Memory B cell (primary cell): Measurements from ENCODE around the gene SLC6A6.
A peak's percentile ranks its signal among the peaks of the same experiment; 100 is the strongest.

ENCODE experiments used
- ATAC-seq: fragments of 150-1000 bp; cut with Tn5 transposase; 2 replicates; pipeline ENCODE4 v1.10.0; 2021; ENCODE audit warnings: low read depth, mild to moderate bottlenecking, moderate library complexity
- DNase-seq, 2 donors: peaks; one replicate each; pipeline ENCODE4 v3.0.0; 2022; ENCODE audit warnings: low spot score in 2 of 2
- H3K27ac Mint-ChIP-seq: one replicate; pipeline ENCODE4 v1.8.0; 2022; ENCODE audit warnings: mild to moderate bottlenecking, moderate library complexity, mixed read lengths
- H3K27me3 Mint-ChIP-seq: one replicate; pipeline ENCODE4 v1.8.0; 2022; ENCODE audit warnings: mixed read lengths
- H3K36me3 Mint-ChIP-seq: one replicate; pipeline ENCODE4 v1.8.0; 2022; ENCODE audit warnings: mild to moderate bottlenecking, mixed read lengths
- H3K4me1 Mint-ChIP-seq: one replicate; pipeline ENCODE4 v1.8.0; 2022; ENCODE audit warnings: mixed read lengths
- H3K4me3 Mint-ChIP-seq: one replicate; pipeline ENCODE4 v1.8.0; 2022; ENCODE audit warnings: mild to moderate bottlenecking, moderate library complexity, mixed read lengths
- H3K9me3 Mint-ChIP-seq: one replicate; pipeline ENCODE4 v1.8.0; 2022; ENCODE audit warnings: mixed read lengths

SLC6A6 gene

DNA sequence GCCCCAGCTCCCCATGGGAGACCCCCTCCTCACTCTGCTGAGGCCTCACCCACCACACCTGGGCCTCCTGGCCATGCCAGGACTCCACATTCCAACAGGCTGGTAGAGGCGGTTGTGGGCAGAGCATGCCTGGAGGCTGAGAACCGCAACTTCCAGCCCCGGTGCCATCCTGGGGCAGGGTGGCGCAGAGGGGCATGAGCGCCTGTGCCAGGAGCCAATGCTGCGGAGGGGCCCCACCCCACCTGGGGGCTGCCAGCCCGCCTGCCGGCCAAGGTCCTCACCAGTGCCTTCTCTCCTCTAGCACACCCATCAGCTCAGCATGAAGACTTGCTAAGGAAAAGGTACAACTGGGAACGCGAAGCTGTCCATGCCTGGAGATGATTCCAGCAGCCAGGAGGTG, 34.3 kb upstream of the SLC6A6 start:
- no peak for ATAC-seq
- Mint-ChIP-seq H3K27me3 (peaks cover 19% of the 10 kb centered on the region), H3K4me1 (peaks cover 6% of the 10 kb centered on the region), H3K4me3 (no peak overlapping the region), H3K27ac (no peak overlapping the region), H3K36me3 (no peaks in the 10 kb centered on the region), H3K9me3 (no peaks in the 10 kb centered on the region)
- no peak for DNase-seq

DNA sequence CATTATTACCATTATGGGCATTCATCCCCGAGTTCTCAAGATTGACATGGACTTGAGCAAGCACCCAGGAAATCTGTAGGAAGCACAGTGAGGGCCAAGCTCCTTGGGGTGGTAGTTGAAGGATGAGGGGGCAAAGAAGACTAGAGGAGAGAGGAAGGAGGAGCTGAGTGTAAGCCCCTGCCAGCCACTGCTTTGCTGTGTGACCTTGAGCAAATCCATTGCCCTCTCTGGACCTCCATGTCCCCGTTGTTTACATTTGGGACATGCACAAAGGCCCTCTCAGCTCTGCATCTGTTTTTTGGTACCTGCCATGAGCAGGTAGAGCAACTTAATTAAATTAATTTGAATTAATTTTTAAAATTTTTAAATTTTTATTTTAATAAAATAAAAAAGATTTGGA, 33.5 kb upstream of the SLC6A6 start:
- H3K4me3 Mint-ChIP-seq, result no peak overlapping the region
- ATAC-seq (no peak), DNase-seq (no peak)
- no peaks in the 10 kb centered on the region for H3K9me3 Mint-ChIP-seq
- no peaks in the 10 kb centered on the region for H3K36me3 Mint-ChIP-seq
- H3K4me1 Mint-ChIP-seq, result peaks cover 6% of the 10 kb centered on the region
- H3K27me3 Mint-ChIP-seq, result peaks cover 19% of the 10 kb centered on the region
- no peak overlapping the region for H3K27ac Mint-ChIP-seq

DNA sequence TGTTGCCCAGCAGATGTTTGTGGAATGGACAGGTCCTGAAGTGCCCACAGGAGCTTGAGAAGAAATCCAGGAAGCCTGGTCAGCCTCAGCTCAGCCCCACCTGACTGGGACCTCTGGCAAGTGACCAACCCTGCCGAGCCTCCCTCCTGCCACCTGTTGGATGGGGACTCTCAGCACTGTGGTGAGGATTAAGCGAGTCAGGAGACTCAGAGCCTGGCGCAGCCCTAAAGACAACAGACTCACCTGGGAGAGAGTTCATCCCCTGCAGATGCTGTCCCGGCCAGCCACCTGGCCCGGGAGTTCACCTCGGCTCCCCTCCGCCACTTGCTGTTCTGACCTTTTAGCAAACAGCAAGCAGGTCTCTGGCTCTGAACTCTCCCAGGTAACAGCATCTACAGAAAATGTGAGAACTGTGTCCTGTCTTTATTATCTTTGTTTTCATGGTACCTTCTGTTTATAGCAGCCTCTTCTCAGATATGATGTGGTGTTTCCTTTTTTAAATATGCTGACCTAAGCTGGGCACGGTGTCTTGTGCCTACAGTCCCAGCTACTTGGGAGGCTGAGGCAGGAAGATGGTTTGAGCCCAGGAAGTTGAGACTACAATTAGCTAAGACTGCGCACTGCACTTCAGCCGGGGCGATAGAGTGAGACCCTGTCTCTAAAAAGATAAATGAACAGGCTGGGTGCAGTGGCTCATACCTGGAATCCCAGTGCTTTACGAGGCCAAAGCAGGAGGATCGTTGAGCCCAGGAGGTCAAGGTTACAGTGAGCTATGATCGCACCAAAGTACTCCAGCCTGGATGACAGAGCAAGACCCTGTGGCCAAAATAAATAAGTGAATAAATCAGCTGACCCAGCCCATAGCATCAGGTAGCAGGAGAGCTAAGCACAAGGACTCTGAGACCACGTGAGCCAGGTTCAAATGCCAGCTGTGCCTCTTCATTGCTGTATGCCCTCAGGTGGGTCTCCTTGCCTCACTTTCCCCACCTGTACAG, 32.4 kb upstream of the SLC6A6 start:
- Mint-ChIP-seq H3K4me3 (no peak overlapping the region), H3K27ac (no peak overlapping the region), H3K4me1 (peaks cover 6% of the 10 kb centered on the region), H3K36me3 (no peaks in the 10 kb centered on the region), H3K27me3 (peaks cover 20% of the 10 kb centered on the region), H3K9me3 (no peaks in the 10 kb centered on the region)
- no peak for DNase-seq
- ATAC-seq, result no peak

DNA sequence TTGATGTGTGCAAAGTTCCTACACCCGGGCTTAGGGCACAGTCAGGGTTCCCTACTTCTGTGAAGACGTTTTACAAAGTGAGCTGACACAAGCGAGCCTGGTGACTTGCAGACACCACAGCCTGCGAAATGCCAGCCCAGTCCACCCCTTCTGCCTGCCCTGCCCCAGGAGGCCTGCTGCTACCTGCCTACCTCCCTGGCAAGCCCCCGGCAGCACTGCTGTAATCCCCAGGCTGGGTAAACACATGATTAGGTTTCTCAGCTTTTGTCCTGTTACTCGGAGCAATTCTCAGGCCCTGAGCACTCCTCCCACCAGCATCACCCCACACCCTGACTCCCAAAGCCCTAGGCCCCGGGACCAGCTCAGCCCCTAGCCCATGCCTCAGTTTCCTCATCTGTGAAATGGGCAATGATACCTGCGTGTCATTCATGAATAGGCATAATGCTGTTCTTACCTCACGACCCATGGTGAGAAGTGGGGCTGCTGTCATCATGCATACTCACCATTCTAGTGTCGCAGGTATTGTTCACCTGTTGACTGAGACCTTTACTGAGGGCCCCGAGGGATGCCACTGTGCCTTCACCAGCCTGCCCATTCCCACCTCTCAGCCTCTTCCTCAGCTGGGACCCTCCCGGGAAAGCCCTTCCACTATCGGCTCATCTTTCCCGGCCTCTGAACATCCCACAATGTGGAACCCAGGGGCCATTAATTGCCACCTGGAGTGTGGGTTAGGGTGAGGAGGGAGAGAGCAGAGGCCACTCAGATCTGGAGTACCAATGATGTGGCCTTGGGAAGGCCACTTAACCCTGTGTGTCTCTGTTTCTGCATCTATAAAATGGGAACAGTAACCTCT, 31.5 kb upstream of the SLC6A6 start:
- peaks cover 6% of the 10 kb centered on the region for H3K4me1 Mint-ChIP-seq
- no peaks in the 10 kb centered on the region for H3K36me3 Mint-ChIP-seq
- no peak for DNase-seq

GRCh38 chr3:14371573-14372474, 30.6 kb upstream of the SLC6A6 start:
- H3K36me3 Mint-ChIP-seq, result no peaks in the 10 kb centered on the region
- no peaks in the 10 kb centered on the region for H3K9me3 Mint-ChIP-seq
- no peak overlapping the region for H3K27ac Mint-ChIP-seq
- ATAC-seq (no peak), DNase-seq (no peak)
- no peak overlapping the region for H3K4me3 Mint-ChIP-seq
- H3K4me1 Mint-ChIP-seq, result peaks cover 6% of the 10 kb centered on the region
- peaks cover 15% of the 10 kb centered on the region for H3K27me3 Mint-ChIP-seq

More for the DNA sequence above, 31.5 kb upstream of the SLC6A6 start:
- no peaks in the 10 kb centered on the region for H3K9me3 Mint-ChIP-seq
- H3K4me3 Mint-ChIP-seq, result no peak overlapping the region
- no peak for ATAC-seq
- peaks cover 17% of the 10 kb centered on the region for H3K27me3 Mint-ChIP-seq
- H3K27ac Mint-ChIP-seq, result no peak overlapping the region

GRCh38 chr3:14372587-14372986, 29.8 kb upstream of the SLC6A6 start:
- H3K27me3 Mint-ChIP-seq, result peaks cover 13% of the 10 kb centered on the region
- peaks cover 11% of the 10 kb centered on the region for H3K4me1 Mint-ChIP-seq
- no peaks in the 10 kb centered on the region for H3K36me3 Mint-ChIP-seq
- H3K27ac Mint-ChIP-seq, result no peak overlapping the region
- H3K9me3 Mint-ChIP-seq, result no peaks in the 10 kb centered on the region
- ATAC-seq (no peak), DNase-seq (no peak)
- no peak overlapping the region for H3K4me3 Mint-ChIP-seq

DNA sequence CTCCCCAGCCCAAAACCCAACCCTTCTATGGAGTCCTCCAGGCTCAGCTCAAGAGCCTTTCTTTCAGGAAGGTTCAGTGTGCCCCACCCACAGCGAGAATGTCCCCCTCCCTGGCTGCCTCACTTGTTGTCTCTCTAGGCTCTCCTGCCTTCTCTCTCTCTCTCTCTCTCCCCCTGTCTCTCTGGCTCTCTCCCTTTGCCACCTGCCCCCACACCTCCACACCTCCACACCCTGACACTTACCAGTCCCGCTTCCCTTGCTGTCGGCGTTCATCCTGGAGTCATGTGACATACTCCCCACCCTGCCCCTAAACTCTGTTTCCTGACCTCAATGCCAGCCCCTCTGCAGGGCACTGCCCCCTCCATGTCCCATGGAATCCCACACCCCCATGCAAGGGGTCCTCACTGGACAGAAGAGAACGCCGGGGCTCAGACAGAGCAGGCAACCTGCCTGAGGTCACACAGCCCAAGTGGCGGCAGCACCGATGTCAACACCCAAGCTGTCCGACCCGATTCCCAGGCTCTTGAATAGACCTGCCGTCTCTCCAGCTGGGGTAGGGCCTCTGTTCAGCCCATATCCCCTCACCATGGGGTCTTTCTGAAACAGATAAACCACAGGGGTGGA, 28.5 kb upstream of the SLC6A6 start:
- Mint-ChIP-seq H3K27ac (no peak overlapping the region), H3K4me3 (no peak overlapping the region), H3K9me3 (no peaks in the 10 kb centered on the region), H3K4me1 (peaks cover 16% of the 10 kb centered on the region), H3K36me3 (no peaks in the 10 kb centered on the region), H3K27me3 (peaks cover 13% of the 10 kb centered on the region)
- DNase-seq (no peak), ATAC-seq (no peak)

DNA sequence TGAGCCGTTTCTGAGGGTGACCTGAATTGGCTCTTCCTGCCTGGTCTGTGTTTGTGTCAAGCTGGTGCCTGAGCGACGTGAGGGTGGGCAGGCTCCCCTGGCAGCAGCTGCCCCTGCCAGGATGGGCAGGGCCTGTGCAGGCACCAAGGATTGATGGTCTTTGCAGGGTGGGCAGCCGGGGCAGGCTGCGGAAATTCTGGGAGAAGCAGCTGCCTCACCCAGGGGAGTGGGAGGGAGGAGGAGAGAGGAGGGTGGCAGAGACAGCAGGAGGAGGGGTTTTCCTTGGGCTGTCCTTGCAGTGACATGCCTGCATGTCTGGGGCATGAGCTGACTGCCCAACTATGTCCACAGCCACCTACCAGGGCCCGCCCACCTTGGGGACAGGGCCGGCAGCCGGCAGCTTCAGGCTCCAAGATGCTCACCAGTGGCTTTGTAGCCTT, 27.9 kb upstream of the SLC6A6 start:
- H3K4me1 Mint-ChIP-seq, result peaks cover 16% of the 10 kb centered on the region
- peaks cover 13% of the 10 kb centered on the region for H3K27me3 Mint-ChIP-seq

DNA sequence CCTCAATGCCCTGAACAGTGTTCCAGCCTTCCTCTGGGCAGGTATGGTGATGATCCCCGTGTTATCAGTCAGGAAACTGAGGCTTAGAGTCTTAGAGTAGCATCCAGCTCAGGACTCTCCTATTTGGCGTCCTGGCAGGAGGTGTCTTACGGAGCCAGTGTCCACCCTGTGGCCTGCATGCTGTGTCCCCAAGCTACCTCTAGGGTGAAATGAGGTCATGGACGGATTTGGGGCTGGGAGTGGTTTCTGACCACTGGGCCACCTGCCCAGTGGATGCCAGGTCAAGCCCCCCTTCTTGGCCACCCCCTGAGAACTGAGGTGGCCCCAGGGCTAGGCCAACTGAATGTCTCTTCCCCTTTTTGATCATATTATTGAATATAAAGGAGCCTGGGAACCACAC, 27.2 kb upstream of the SLC6A6 start:
- no peaks in the 10 kb centered on the region for H3K9me3 Mint-ChIP-seq

More for the DNA sequence above, 27.9 kb upstream of the SLC6A6 start:
- Mint-ChIP-seq H3K4me3 (no peak overlapping the region), H3K9me3 (no peaks in the 10 kb centered on the region), H3K36me3 (no peaks in the 10 kb centered on the region), H3K27ac (no peak overlapping the region)
- DNase-seq (no peak), ATAC-seq (no peak)

GRCh38 chr3:14376348-14377043, 25.9 kb upstream of the SLC6A6 start:
- ATAC-seq (no peak), DNase-seq (no peak)
- Mint-ChIP-seq H3K27me3 (peaks cover 15% of the 10 kb centered on the region), H3K27ac (no peak overlapping the region), H3K9me3 (peaks cover 3% of the 10 kb centered on the region), H3K4me1 (peaks cover 19% of the 10 kb centered on the region), H3K36me3 (peaks cover 2% of the 10 kb centered on the region), H3K4me3 (no peak overlapping the region)

More for the DNA sequence above, 27.2 kb upstream of the SLC6A6 start:
- Mint-ChIP-seq H3K27me3 (peaks cover 13% of the 10 kb centered on the region), H3K36me3 (no peaks in the 10 kb centered on the region), H3K4me1 (peaks cover 16% of the 10 kb centered on the region), H3K4me3 (no peak overlapping the region), H3K27ac (no peak overlapping the region)
- ATAC-seq (no peak), DNase-seq (no peak)

DNA sequence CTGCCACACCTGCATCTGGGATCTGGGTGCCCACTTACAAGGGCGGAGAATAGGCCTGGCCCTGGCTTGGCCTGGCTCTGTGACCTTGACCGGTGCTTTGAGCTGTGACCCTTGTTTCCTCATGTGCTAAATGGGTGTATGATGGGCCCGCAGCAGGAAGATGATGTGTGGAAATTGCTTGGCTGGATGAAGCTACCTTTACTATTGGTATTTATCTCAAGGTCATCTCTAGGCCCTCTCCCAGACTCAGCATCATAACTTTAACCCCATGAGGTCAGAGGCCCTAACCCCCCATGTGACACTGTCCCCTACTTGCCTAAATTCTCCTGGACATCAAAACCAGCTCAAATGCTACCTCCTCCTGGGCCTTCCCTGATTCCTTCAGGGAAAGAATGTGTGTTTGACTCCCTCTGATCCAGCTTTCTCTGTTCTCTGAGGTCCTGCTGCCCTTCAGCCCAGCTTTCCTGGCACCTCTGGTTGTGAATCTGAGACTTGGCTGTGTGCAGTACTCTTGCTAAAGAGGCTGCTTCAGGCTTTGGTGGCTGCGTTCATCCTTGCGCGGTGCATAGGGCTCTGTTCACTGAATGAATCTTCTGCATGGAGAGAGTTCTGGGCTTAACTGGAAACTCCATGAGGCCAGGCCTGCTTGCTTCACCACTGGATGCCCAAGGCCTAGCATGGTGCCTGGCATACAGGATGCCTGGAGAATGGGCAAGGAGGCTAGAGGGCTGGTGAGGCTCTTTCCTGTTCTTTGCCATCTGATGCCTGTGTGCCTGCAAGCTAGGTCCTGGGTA, 25.2 kb upstream of the SLC6A6 start:
- H3K9me3 Mint-ChIP-seq, result peaks cover 3% of the 10 kb centered on the region
- no peak for DNase-seq

DNA sequence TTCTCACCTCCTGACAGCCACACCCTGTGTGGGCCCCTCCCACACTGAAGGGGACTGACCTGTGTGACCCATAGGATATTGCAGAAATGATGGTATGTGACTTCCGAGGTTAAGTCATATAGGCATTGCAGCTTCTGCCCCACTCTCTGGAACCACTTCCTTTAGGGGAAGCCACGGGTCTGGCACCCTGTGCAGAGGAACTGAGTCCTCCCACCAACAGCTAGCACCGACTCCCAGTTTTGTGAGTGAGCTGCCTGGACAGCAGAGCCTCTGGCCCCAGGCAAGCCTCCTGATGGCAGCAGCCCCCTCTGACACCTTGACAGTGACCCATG, 24.6 kb upstream of the SLC6A6 start:
- peak; percentile 41 for ATAC-seq
- H3K4me3 Mint-ChIP-seq, result no peak overlapping the region
- H3K9me3 Mint-ChIP-seq, result peaks cover 3% of the 10 kb centered on the region
- DNase-seq, result no peak
- H3K27me3 Mint-ChIP-seq, result peaks cover 17% of the 10 kb centered on the region
- peaks cover 2% of the 10 kb centered on the region for H3K36me3 Mint-ChIP-seq
- H3K4me1 Mint-ChIP-seq, result peaks cover 13% of the 10 kb centered on the region
- H3K27ac Mint-ChIP-seq, result no peak overlapping the region

More for the DNA sequence above, 25.2 kb upstream of the SLC6A6 start:
- H3K4me1 Mint-ChIP-seq, result peaks cover 13% of the 10 kb centered on the region
- H3K4me3 Mint-ChIP-seq, result no peak overlapping the region
- no peak for ATAC-seq
- H3K36me3 Mint-ChIP-seq, result peaks cover 2% of the 10 kb centered on the region
- peaks cover 15% of the 10 kb centered on the region for H3K27me3 Mint-ChIP-seq
- no peak overlapping the region for H3K27ac Mint-ChIP-seq
